ENCODE data around the gene KLHL3.

The KLHL3 gene

DNA sequence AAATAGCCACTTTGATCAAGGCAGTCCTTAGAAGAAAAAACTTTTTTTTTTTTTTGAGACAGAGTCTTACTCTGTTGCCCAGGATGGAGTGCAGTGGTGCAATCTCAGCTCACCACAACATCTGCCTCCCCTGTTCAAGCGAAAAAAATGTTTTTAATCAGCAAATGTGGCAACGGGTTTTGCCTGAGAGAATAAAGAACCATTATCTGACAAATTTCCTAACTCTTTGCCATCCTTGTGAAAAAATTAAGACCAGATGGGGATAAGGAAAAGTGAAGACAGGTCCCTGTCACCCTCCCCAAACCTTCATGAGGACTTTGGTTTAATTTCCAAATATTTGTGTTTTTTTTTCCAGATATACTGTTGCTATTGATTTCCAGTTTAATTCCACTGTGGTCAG, 129.5 kb downstream of the KLHL3 start:
- DNase-seq = no peak

DNA sequence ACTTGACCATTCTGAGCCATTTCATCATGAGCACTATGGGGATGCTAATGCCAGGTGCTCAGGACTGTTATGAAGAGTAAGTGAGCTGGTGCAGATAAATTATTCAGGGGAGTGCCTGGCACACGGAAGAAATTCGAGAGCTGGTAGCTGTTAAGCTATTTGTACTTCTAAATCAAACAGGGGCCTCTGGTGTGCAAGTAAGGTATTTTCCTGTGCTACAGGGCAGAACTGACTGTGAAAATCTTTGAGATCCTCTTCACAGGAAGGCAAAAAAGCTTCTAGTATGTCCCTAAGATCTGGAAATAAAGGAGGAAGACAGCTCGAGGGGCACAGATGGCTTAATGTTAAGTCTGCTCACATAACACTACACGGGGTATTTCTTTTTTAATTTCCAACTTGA, 130.5 kb downstream of the KLHL3 start:
- DNase-seq = no peak

DNA sequence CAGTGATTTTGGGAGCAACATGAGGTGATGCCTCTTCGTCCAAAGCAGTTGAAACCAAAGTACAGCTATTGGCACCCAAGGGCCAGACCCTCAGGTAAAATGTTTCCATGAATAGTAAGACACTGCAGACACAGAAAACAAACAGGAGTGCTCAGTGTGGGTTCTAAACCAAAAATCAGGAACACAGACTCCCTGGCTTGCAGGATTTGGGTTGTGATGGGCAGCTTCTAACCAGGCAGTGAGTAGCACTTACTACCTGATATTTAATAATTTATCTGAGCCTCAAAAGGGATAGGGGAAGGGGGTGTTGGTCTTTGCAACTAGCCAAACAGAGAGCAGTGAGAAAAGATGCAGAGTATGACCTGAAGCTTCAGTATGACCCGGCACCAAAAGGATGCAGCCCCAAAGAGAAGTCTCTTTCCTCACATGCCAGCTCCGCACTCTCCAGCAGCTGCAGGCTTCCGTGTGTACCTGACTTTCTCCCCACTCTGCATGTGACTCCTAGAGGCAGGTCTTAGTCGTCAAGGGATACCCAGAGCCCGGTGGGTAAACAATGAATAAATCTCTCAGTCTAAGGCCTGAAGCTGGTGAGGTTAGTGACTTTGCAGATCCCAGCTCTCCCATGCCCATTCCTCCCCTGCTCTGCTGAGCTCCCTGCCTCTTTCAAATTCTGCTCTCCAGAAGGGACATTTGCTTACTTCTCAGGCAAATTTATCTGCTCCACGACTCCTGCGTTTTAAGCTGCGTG, 131.4 kb downstream of the KLHL3 start:
- DNase-seq = no peak

DNA sequence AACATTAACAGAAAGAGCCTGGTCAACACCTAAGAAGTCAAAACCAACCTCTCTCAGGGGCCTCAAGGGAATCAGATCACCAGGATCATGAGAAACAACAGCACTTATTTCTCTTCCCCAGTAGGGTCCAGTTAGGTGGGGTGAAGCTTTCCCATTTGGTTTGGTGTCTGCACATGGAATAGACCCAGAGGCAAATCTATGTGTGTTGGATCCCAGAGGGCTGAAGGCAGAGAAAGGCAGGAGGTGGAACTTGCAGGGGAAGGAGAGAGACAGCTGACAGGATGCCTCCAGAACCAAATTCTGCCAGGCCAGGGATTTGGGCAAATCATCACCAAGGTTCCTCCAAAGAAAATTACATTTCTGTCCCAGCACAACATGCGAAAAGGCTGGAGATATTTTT, 132.0 kb downstream of the KLHL3 start:
- DNase-seq = no peak

DNA sequence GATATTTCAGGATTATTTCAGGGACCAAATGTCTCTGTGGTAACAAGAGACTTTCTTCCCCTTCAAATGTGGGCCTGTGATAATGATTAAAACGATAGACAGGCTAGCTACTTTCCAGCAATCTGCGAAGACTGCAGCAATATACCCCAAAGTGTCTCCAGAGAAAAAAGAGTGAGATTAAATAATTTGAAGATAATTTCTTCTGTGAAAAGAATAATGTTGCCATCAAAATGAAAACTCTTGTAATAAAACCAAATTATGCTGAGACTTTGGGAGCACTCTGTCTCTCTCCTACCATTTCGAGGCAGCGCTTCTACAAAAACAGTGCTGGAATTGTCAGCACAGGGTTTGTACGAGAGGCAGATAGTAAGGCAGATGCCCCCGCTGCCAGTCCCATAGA, 132.5 kb downstream of the KLHL3 start:
- DNase-seq = no peak

DNA sequence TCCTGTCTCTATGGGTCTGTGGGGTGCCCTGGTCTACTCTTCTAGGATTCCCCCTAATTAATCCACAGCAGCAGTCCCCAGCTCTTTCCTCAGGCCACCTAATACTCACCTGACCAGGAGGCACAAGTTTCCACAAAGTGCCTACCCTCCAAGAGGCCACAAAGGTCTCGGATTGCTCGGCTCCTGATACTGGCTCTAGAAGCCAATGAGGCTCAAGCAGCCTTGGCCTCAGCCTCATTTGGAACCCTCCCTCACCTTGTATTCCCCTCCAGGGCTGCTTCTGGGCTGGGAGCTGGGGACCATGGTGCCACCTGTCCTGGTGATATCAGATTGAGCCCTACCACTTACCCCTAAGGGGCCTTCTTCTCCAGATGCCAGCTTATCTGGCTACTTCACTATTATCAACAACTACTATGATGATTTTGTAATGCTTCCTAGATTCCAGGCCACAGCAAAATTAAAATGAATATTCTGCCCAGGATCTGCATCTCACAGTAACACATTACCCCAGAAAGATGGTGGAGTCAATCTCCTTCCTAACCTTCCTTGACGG, 133.1 kb downstream of the KLHL3 start:
- DNase-seq = no peak

DNA sequence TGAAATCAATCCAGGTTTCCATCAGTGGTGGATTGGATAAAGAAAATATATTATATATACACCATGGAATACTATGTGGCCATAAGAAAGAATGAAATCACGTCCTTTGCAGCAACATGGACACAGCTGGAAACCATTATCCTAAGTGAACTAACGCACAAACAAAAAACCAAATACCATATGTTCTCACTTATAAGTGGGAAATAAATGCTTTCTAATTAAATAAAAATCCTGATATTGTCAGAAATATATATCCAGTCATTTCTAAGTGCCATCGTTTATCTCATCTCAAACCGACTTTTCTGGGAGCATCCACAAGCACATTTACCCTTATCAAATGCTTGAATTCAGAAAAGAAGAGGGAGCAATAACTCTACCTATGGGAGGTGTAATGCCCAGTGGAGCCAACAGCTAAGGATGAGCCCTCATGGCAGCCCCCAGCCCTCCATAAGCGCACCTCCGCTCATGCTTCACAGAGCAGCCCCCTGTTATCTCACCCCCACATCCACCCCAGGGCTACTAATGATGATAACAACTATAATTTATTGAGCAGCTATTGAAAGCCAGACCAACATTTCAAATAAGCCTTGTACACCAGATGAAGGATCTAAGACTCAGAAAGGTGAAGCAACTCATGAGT, 135.0 kb downstream of the KLHL3 start:
- DNase-seq = no peak

DNA sequence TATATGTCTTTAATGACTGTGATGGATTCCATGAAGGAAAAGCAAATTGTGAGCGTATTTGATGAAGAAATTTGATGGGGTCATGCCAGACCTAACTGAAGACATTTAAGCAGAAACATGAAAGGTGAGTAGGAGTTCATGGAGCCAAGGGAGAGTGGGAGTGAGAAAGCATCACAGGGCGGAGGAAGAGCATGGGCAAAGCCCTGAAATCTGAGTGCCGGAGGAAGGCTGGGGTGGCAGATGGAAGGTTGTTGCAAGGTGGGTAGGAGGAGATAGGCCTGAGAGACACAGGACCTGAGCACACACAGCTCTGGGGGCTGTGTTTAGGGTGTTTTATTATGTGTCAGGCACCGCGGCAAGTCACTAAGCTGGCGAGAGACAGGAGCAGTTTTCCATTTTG, 136.4 kb downstream of the KLHL3 start:
- DNase-seq = no peak

DNA sequence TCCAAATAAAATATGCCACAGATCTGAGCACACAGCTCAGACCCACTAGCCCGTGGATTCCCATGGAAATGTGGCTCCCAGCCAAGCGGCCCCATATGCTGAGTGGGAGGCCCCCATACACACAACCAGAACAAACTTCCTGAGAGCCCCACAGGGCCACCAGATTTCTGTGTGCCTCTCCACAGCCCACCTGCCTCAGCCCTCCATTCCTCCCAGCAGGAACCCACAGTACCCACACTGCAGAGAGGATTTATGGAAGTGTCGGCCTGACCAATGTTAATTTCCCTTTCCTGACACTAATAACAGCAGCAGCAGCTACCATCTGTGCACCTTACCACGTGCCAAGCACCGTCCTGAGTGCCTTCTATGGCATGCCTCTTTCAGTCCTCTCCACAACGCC, 137.5 kb downstream of the KLHL3 start:
- DNase-seq = no peak

DNA sequence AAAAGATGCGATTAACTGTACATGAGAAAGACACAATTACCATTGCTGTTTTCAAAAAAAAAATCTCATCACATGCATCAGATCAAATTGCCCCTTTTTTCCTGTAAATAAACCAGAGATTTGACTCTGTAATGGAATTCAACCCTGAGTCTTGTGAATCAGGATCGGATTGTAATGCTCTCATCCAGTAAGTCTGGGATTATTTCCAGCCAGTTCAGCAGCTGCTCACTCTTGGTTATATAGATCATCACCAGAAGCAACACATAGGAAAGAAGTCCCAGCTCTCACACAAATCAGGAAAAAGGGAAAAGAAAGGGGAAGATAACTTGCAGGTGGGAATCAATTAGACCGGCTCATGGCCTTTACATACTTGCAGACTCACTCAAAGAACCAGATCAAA, 138.9 kb downstream of the KLHL3 start:
- no peak for DNase-seq

DNA sequence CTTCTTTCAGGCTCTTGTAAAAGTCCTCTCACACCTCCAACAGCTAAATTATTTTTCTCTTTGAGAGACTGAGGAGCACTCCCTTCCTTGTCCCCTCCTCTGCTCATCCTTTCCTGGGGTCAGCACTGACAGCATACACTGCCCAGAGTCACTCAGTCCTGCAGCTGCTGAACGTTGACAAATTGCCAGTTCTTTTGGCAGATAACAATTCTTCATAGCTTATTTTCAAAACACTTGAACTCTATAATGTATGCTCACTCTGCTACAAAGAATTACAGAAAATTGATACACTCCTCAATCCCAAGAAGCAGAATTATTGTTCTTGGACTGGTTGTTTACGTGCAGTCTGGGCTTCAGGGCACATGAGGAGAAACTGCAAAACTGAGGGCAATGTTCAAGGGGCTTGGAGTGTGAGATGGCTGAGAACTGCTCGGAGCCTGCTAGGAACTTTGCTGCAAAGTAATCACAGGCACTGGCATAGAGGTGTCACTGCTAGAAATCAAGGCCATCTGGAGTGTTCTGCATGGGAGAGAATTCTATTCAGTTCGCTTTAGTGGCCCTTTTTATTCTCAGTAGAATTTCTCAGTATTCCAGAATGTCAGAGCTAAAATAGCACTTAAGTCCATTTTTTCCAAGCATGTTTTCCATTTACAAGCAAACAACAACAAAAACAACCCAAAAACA, 140.4 kb downstream of the KLHL3 start:
- no peak for DNase-seq

DNA sequence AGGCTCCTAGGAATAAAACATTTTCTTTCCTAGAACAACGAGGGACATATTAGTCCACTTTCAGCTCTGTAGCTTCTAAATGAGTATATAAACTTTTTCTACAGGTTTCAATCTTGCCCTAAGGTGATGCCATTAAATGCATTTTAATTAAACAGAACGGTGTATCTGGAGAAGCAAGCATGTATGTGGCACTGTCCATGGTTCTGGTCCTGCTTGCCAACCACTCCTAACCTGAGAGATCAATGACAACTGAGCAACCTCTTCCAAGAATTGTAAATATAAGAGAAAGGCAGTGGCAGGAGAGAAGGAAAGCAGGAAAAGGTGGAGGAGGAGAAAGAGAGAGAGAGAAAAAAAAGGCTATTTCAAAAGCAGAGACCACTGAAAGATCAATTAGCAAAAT, 141.2 kb downstream of the KLHL3 start:
- no peak for DNase-seq

DNA sequence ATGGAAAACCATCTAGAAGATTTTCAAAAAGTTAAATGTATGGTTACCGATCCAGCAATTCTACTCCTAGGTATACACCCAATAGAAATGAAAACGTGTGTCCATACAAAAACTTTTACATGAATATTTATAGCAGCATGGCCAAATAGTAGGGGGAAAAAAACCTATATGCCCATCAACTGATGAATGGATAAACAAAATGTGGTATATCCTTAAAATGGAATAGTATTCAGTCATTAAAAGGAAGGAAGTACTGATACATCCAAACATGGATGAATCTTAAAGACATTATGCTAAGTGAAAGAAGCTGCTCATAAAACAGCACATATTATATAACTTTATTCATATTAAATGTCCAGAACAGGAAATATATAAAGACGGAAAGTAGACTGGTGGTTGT, 143.6 kb downstream of the KLHL3 start:
- DNase-seq = no peak

DNA sequence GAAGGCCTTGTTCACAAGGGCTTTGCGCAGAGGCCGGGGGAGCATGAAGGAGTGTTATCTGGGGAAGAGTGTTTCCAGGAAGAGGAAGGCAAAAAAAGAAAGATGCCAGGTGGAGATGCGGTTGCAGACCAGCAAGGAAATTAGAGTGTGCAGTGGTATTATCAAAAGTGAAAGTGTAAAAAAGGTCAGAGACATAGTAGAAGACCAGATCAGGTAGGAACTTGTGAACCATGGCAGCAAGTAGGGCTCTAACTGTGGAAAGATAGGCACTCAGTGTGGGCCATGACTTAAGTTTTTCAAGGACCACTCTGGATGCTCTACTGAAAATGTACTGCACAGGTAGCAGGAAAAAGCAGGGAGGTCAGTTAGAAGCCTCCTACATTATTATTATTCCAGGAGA, 146.7 kb downstream of the KLHL3 start:
- no peak for DNase-seq

DNA sequence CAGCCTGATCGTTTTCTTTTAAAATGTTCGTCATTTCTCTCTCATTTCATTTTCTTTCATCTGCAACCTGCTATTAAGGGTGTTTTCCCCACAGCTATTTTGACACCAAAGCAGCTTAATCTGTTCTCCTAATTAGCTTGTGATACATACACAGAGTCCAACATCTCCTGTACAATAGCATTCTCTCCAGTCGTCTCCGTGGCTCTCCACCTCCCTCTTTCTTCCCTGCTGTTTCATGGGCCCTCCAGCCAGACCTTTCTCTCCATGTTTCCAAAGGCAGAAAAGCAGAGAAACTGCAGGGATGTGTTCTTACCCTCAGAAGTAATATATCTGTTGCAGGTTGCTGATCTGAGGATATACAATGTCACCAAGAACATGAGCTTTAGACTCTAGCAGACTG, 148.0 kb downstream of the KLHL3 start:
- no peak for DNase-seq

DNA sequence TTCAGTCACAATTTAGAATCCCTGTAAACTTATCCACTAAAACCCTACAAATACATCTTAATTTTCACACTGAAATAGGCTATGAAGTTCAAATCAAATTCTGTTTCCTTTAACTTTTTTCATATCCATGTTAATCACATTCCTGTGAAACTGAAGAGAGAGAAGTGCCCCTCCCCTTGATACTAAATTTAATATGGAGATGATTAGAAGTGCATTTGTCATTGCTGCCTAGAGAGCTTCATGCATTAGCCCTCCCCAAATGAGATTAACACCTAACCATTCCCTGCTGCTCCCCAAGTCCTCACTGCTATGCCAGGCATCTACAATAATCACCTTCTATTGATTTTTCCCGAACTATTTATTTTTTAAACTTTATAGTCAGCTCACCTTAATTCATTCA, 151.6 kb downstream of the KLHL3 start:
- no peak for DNase-seq

DNA sequence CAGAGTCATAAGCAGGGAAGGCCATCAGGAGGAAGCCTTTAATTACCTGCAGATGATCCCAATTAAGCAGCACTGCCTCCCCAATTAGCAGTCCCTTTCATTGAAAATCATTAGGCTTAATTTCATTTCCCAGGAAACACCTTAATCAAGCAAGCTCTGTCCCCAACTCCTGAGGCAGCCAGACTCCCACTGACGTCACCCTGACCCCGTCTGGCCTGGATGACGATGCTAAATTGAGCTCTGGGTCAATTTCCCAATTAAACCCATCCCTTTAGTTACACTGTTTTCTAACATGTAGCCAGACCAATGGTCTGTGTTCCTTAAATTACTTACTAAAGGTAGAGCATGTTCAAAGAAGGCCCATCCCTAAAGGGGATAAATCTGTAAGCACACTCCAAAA, 152.8 kb downstream of the KLHL3 start:
- DNase-seq = no peak

DNA sequence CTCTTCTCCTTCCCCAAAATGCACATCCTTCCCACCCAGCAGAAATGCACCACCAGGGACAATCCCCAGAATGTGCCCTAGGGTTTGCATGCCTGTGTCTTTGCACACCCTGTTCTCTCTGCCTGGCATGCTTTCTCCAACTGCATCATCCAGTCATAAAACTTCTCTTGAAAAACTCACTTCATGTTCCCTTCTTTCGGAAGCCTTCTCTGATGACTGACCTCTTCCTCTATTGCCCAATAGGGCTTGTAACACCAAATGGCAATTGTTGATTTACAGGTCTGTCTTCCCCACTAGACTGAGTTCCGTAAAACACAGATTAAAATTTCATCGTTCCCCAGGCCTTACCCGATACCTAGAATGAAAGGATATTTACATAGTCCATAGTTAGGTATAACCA, 153.7 kb downstream of the KLHL3 start:
- DNase-seq = no peak

DNA sequence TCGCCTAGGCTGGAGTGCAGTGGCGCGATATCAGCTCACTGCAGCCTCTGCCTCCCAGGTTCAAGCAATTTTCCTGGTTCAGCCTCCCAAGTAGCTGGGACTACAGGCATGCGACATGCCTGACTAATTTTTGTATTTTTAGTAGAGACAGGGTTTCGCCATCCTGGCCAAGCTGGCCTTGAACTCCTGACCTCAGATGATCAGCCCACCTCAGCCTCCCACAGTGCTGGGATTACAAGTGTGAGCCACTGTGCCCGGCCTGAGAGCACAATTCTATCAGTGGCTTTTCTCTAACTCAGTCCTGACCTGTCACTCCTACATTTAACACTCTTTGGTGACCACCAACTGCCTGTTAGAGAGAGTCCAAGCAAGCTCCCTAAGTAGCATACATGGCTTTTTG, 154.1 kb downstream of the KLHL3 start:
- DNase-seq = no peak

DNA sequence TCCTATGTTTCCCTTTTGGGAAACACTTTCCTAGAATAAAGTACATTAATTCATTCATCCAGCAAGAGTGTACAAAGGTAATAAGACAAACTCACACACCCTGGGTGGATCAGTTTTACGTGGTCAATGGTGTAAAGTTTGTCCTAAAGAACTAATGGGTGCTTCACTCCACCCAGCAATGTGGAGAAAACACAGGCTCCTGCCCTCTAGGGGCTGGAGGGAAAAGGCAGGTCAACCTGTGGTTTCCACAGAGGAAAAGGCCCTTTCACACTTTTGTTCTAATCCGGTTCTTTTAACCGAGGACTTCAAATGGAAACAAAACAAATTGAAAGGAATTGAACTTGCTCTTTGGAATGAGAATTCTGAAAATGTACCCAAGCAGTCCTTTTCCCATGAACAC, 155.9 kb downstream of the KLHL3 start:
- DNase-seq = no peak

DNA sequence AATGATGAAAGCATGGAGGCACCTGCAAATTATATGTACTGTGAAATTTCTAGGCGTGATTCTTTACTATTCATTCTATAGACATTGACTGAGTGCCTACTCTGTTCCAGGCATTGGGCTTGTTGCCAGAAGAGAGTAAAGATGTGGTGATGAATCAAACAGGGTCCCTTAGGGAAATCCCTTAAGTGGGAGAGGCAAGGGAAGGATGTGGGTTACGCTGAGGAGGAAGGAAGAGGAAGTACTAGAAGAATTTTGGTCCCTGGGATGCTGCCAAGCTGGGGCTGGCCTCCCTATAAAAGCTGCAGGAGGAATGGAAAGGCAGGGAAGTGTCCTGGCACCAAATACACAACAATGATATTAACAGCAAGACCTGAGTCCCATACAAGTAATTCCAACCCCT, 160.0 kb downstream of the KLHL3 start:
- DNase-seq = no peak

DNA sequence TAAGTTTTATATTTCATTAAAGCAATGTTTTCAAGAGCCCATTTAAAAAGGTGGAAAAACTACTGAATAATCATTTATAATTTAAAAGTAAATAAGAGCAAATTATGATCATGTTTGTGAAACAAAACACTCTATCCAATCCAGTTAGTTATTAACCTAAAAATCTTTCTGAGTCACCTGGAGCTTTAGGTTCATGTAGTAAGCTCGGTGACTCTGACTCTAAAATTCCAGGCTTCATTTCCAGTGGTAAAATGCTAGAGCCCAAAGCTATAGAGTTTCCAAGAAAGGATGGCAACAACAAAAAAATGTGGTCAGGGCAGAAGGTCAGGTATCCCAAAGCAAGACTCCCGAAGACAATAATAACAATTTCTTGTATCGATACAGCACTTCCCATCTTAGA, 160.7 kb downstream of the KLHL3 start:
- no peak for DNase-seq

DNA sequence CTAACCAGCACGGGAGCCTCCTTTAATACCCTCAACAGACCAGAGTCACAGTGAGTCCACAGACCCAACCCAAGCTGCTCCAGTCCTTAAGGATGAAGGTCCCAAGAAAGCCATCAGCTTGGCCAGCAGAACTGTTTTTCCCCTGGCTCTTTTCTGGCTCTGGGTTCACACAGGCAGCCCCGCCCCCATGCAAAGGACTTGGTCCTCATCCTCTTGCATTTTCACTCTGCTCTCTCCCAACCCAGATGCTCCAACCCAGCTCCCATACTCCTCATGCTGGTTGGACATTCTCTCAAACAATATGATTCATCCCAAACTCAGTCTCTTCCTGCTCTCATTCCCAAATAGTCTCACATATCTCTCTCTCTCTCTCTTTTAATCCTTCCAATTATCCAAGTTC, 162.5 kb downstream of the KLHL3 start:
- no peak for DNase-seq

DNA sequence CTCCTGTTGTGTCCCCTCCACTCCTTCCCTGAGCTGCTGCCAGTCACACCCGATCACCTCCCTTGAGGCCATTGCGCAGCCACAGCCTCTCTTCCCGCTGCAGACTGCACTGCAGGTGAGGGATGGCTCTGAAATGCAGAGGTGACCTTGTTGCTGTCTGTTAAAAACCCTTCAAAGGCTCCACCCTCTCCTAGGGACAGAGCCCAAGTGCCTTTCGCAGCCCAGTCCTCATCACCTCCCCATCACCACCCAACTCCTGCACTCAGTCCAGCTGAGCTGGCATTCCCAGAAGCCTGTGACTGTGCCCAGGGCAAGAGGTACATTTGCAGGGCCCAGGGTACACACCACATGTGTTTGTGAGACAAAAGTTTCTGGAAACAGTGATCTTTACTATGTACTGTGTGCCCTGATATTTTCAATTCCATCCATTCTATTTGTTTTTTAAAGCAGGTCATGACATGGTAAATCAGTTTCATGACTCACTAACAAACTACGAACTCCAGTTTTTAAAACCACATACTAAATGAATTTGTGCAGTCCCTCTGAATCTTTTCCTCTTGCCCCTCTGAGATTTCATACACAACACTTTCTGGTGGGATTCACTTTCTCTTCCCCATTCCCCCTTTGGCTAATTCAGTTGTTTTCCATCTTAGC, 163.7 kb downstream of the KLHL3 start:
- DNase-seq = no peak
